ENCODE results near the gene CFL2. TPM values are rescaled to one million over a fixed set of nuclear protein-coding genes. Genes with fewer than 3 reads are reported as not detected.
"Not testable (repeated sequence)": the region's sequence is repeated elsewhere in the genome, so short reads cannot be mapped to it uniquely, and the experiment has no call there.

CFL2 gene
- total RNA-seq, 2 donors from 2014 or later: 10.9 to 32.3 TPM

DNA sequence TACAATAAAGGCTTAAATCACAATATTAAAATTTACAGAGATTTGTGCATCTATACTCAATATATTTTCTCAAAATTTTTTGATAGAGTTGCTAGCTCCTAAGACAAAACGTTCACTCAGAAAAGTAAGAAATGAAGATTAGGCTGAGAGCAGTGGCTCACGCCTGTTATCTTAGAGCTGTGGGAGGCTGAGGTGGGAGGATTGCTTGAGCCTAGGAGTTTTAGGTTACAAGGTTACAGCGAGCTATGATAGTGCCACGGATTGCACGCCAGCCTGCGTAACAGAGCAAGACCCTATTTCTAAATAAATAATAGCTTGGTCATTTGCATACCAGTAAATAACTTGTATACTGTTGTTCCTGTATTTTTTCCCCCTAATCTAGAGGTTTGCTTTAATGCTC is 35.0 kb upstream of the CFL2 start:
- no peaks in the 10 kb centered on the region for H3K36me3 ChIP-seq (replicated peaks in 1 of 2; ENCODE audit: insufficient read depth in 1 of 2, low read depth in 2 of 2)
- no peak overlapping the region for H3K4me3 ChIP-seq
- H3K9me3 ChIP-seq: no peaks in the 10 kb centered on the region
- intact Hi-C loops (cut with DNase I): no loop called here
- no peak for ATAC-seq
- DNase-seq: no peak
- no peak overlapping the region for H3K27ac ChIP-seq
- H3K27me3 ChIP-seq: no peaks in the 10 kb centered on the region
- WGBS, 2 donors: 80 to 82% methylated on average over 6 of the region's 6 CpGs
- TF ChIP-seq, protein P1, sequence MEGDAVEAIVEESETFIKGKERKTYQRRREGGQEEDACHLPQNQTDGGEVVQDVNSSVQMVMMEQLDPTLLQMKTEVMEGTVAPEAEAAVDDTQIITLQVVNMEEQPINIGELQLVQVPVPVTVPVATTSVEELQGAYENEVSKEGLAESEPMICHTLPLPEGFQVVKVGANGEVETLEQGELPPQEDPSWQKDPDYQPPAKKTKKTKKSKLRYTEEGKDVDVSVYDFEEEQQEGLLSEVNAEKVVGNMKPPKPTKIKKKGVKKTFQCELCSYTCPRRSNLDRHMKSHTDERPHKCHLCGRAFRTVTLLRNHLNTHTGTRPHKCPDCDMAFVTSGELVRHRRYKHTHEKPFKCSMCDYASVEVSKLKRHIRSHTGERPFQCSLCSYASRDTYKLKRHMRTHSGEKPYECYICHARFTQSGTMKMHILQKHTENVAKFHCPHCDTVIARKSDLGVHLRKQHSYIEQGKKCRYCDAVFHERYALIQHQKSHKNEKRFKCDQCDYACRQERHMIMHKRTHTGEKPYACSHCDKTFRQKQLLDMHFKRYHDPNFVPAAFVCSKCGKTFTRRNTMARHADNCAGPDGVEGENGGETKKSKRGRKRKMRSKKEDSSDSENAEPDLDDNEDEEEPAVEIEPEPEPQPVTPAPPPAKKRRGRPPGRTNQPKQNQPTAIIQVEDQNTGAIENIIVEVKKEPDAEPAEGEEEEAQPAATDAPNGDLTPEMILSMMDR (IDR thresholded peaks at IDR 0.05): no peak
- TF ChIP-seq POLR2A (IDR thresholded peaks at IDR 0.05): no peak
- H3K4me1 ChIP-seq: no peaks in the 10 kb centered on the region

DNA sequence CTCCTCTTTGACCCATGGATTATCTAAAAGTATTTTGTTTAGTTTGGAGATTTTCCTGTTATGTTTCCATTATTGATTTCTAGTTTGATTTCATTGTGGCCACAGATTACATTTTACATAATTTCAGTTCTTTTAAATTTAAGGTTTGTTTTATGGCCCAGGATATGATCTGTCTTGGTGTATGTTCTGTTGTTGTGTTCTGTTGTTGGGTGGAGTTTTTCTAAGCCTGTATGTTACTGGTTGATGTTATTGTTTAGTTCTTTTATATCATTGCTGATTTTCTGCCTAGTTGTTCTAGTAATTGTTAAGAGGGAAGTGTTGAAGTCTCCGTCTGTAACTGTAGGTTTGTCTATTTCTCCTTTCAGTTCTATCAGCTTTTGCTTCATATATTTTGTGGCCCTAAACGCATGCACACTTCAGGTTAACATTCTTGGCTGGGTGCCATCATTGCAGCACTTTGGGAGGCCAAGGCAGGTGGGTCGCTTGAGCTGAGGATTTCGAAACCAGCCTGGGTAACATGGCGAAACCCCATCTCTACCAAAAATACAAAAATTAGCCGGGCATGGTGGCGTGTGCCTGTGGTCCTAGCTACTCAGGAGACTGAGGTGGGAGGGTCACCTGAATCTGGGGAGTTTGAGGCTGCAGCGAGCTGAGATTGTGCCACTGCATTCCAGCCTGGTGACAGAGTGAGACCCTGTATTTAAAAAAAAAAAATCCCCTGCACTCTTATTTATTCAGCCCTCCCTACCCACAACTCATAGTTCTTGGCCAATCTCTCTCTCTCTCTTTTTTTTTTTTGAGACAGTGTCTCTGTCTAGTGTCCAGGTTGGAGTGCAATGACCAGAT is 28.1 kb upstream of the CFL2 start:
- ATAC-seq: no peak
- intact Hi-C loops (cut with DNase I): no loop called here
- H3K4me1 ChIP-seq: no peaks in the 10 kb centered on the region
- H3K27ac ChIP-seq: no peak overlapping the region
- WGBS, 2 donors: 59 to 78% methylated on average over 8 of the region's 8 CpGs
- no peak overlapping the region for H3K4me3 ChIP-seq
- no peaks in the 10 kb centered on the region for H3K9me3 ChIP-seq
- TF ChIP-seq POLR2A (IDR thresholded peaks at IDR 0.05): no peak
- TF ChIP-seq, protein P1 (IDR thresholded peaks at IDR 0.05): no peak
- H3K36me3 ChIP-seq (replicated peaks in 1 of 2; ENCODE audit: insufficient read depth in 1 of 2, low read depth in 2 of 2): no peaks in the 10 kb centered on the region
- no peak for DNase-seq
- H3K27me3 ChIP-seq: no peaks in the 10 kb centered on the region

DNA sequence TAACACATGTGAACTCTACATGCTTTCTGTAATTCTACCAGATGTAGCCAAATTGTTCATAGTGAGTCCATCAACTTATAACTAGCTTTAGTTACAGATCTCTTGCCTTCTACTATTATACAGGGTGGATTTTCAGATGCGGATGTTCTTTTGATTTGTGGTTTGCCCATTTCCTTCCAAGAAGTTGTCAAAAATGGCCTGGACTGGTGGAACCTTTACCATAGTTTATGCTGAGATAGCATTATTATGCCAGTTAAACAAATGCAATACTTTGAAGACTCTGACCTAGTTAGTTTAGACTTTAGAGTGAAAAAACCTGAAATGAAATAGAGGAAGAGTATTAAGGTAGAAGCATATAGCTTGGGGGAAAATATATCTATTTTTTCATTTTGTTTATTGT is 27.4 kb upstream of the CFL2 start:
- 50 to 79% methylated on average over 1 of the region's 1 CpG for WGBS, 2 donors
- no peaks in the 10 kb centered on the region for H3K4me1 ChIP-seq
- no peak for ATAC-seq

DNA sequence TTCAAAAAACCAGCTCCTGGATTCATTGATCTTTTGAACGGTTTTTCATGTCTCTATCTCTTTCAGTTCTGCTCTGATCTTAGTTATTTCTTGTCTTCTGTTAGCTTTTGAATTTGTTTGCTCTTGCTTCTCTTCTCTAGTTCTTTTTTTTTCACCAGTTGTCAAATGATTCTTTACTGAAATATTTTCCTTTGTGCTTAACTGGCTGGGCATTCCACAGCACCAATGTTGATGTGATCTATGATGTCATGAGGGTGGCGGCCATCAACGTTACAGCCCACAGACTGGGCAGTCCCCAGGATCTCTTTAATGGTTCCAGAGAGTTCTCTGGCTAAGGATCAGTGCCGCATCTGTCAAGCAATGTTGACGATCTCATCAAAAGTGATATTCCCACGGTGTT is 25.7 kb upstream of the CFL2 start:
- 69 to 73% methylated on average over 6 of the region's 6 CpGs for WGBS, 2 donors
- H3K27ac ChIP-seq; H3K27me3 ChIP-seq; DNase-seq; H3K4me1 ChIP-seq; H3K36me3 ChIP-seq (replicated peaks in 1 of 2; ENCODE audit: insufficient read depth in 1 of 2, low read depth in 2 of 2); H3K9me3 ChIP-seq; H3K4me3 ChIP-seq; ATAC-seq; intact Hi-C loops (cut with DNase I): not testable (repeated sequence)

More for the DNA sequence above, 27.4 kb upstream of the CFL2 start:
- Histone ChIP-seq H3K4me3 (no peak overlapping the region), H3K9me3 (no peaks in the 10 kb centered on the region), H3K36me3 (replicated peaks in 1 of 2; ENCODE audit: insufficient read depth in 1 of 2, low read depth in 2 of 2) (no peaks in the 10 kb centered on the region), H3K27ac (no peak overlapping the region), H3K27me3 (no peaks in the 10 kb centered on the region)
- DNase-seq: no peak
- TF ChIP-seq, protein P1 (IDR thresholded peaks at IDR 0.05): no peak
- intact Hi-C loops (cut with DNase I): no loop called here

DNA sequence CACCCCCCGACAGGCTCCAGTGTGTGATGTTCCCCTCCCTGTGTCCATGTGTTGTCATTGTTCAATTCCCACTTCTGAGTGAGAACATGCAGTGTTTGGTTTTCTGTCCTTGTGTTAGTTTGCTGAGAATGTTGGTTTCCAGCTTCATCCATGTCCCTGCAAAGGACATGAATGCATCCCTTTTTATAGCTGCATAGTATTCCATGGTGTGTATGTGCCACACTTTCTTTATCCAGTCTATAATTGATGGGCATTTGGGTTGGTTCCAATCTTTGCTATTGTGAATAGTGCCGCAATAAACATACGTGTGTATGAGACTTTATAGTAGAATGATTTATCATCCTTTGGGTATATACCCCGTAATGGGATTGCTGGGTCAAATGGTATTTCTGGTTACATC is 22.7 kb upstream of the CFL2 start:
- H3K4me3 ChIP-seq; DNase-seq; intact Hi-C loops (cut with DNase I); H3K4me1 ChIP-seq; H3K36me3 ChIP-seq (replicated peaks in 1 of 2; ENCODE audit: insufficient read depth in 1 of 2, low read depth in 2 of 2); H3K9me3 ChIP-seq; H3K27ac ChIP-seq; H3K27me3 ChIP-seq; ATAC-seq: not testable (repeated sequence)
- 62 to 77% methylated on average over 4 of the region's 4 CpGs for WGBS, 2 donors

DNA sequence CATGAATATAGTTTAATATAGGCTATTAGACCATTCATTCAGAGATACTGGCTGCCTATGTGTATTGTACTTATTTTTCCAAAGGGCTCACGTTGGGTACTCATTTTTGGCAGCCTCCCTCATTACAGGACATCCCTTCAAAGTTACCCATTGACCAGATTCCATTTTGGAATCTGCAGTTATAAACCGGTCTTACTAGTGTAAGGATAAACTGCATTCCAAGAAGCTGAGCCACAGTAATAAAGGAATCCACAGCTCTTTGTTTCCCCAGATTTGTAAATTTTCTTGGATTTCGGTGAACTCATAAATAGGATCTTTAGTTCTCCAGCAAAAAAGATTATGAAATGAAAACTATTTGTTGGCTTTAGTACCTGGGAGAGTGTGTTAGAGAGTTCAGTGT is 18.9 kb upstream of the CFL2 start:
- TF ChIP-seq POLR2A (IDR thresholded peaks at IDR 0.05): no peak
- Histone ChIP-seq H3K4me3 (no peak overlapping the region), H3K36me3 (replicated peaks in 1 of 2; ENCODE audit: insufficient read depth in 1 of 2, low read depth in 2 of 2) (no peaks in the 10 kb centered on the region), H3K27me3 (no peaks in the 10 kb centered on the region), H3K4me1 (no peaks in the 10 kb centered on the region), H3K27ac (no peak overlapping the region), H3K9me3 (no peaks in the 10 kb centered on the region)
- no peak for ATAC-seq
- DNase-seq: no peak
- WGBS, 2 donors: 47 to 56% methylated on average over 3 of the region's 3 CpGs
- intact Hi-C loops (cut with DNase I): no loop called here

All from body of pancreas (tissue), 4 donors.